Activated T-cell treated with anti-CD3 and anti-CD28 coated beads, Interleukin-2, amount 50 U/mL, for 4 hours (primary cell): ENCODE measurements around the gene AK8. TPM values are rescaled to one million over a fixed set of nuclear protein-coding genes. Genes with fewer than 3 reads are reported as not detected.

Experiments
- ATAC-seq, 2 donors: fragments of 200-7000 bp; cut with Tn5 transposase; one replicate each; pipeline ENCODE4 v1.10.0; 2021
- DNase-seq: peaks from one replicate; pipeline ENCODE4 v3.0.0-alpha.2; 2020
- H3K27me3 Mint-ChIP-seq: one replicate; pipeline ENCODE4 v1.8.0; 2021; ENCODE audit warnings: low read depth, mixed read lengths
- H3K36me3 Mint-ChIP-seq: one replicate; pipeline ENCODE4 v1.8.0; 2022; ENCODE audit warnings: mixed read lengths; ENCODE audit not compliant: insufficient read depth
- H3K4me1 Mint-ChIP-seq: one replicate; pipeline ENCODE4 v1.8.0; 2021; ENCODE audit warnings: low read depth, mixed read lengths
- H3K4me3 Mint-ChIP-seq: one replicate; pipeline ENCODE4 v1.8.0; 2021; ENCODE audit warnings: mild to moderate bottlenecking, moderate library complexity, mixed read lengths
- H3K9me3 Mint-ChIP-seq: one replicate; pipeline ENCODE4 v1.8.0; 2021; ENCODE audit warnings: mixed read lengths
- total RNA-seq, 3 donors: library from RNA; stranded (reverse); gene quantifications; one replicate each; pipeline ENCODE4 v1.2.1, GENCODE V29; 2021

The AK8 gene
- total RNA-seq, 3 donors from 2014 or later: not detected

GRCh38 chr9:132833550-132834121 lies 44.4 kb downstream of the AK8 start:
- no peak for ATAC-seq
- DNase-seq: no peak
- peaks cover 2% of the 10 kb centered on the region for H3K27me3 Mint-ChIP-seq
- H3K36me3 Mint-ChIP-seq: no peaks in the 10 kb centered on the region
- H3K4me1 Mint-ChIP-seq: no peaks in the 10 kb centered on the region
- H3K4me3 Mint-ChIP-seq: no peak overlapping the region
- no peaks in the 10 kb centered on the region for H3K9me3 Mint-ChIP-seq

DNA sequence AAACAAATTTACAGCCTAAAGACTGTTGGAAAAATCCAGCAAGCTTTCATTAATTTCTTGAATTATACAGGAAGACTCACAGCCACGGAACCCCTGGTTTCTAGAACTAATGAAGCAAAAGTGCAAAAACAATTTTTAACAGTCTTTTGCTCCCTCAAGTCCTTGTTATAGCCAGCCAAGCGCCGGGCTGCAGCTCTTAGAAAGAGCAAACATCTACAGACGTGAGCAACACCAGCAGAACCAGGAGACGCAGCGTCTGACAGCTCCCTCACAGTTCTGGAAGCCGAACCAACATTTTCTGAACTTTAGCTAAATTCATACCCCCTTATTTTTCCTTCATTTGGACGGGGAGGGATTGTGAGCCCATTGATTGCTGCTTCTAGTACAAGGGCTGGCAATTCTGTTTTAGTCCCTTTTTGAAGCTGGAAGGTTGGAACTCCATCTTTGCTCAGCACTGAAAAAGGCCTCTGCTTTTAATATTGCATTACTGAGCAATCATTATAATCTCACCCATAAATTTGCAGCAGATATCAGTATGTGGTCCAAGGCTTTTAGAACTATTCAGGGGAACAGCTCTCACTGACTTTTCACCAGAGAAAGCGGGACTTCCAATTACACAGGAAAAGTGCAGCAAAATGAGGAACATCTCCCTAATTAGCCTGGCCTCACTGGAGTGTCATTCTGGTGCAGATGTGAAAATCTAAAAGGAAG lies 45.8 kb downstream of the AK8 start:
- Mint-ChIP-seq H3K9me3 (no peaks in the 10 kb centered on the region), H3K27me3 (peaks cover 11% of the 10 kb centered on the region), H3K36me3 (no peaks in the 10 kb centered on the region), H3K4me1 (no peaks in the 10 kb centered on the region), H3K4me3 (no peak overlapping the region)
- no peak for ATAC-seq
- DNase-seq: no peak

DNA sequence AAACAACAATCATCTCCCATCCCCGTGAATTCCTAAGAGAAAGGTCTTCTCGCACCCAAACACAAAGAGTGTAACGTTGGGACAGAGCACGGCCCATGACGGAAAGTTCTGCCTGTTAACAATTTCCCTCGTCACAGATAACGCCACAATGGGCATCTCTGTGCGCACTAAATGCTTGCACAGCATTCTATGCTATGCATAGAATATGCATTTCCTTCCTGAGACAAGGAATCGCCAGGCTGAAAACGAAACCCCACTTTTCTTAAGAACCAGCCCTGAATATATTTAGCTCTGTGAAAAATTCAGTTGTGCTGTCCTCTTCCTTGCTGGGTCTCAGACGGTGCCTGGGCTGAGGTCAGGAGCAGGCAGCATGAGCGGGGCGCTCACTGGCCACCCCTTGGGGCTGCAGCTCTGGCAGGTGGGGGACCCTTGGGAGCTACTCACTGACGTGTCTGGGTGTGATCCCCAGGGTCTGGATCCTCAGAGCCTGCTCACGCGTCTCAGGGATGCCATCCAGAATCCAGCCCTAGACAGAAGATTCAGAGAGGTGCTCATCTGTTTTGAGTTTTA lies 49.8 kb downstream of the AK8 start:
- Mint-ChIP-seq H3K4me3 (no peak overlapping the region), H3K36me3 (no peaks in the 10 kb centered on the region), H3K9me3 (no peaks in the 10 kb centered on the region), H3K27me3 (peaks cover 19% of the 10 kb centered on the region), H3K4me1 (no peaks in the 10 kb centered on the region)
- ATAC-seq (no peak), DNase-seq (no peak)

DNA sequence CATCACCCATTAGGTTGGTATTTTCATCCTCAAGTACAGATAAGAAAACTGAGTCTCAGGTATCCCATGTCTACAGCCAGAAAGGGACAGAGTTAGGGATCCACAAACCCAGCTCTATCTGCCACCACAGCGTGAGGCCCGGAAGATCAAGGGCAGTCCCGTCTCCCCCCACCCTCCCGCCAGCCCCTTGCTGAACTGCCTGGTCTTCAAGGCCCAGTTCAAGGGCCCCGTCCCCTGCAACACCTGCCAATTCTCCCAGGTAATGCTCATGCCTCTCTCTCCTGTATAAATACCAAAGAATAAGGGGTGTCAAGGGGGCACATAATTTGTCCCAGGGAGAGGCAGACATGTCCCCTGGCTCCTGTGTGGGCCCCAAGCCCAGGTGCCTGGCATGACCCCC lies 50.7 kb downstream of the AK8 start:
- H3K36me3 Mint-ChIP-seq: no peaks in the 10 kb centered on the region
- peaks cover 19% of the 10 kb centered on the region for H3K27me3 Mint-ChIP-seq
- no peak overlapping the region for H3K4me3 Mint-ChIP-seq
- ATAC-seq (no peak), DNase-seq (no peak)
- no peaks in the 10 kb centered on the region for H3K9me3 Mint-ChIP-seq
- no peaks in the 10 kb centered on the region for H3K4me1 Mint-ChIP-seq

DNA sequence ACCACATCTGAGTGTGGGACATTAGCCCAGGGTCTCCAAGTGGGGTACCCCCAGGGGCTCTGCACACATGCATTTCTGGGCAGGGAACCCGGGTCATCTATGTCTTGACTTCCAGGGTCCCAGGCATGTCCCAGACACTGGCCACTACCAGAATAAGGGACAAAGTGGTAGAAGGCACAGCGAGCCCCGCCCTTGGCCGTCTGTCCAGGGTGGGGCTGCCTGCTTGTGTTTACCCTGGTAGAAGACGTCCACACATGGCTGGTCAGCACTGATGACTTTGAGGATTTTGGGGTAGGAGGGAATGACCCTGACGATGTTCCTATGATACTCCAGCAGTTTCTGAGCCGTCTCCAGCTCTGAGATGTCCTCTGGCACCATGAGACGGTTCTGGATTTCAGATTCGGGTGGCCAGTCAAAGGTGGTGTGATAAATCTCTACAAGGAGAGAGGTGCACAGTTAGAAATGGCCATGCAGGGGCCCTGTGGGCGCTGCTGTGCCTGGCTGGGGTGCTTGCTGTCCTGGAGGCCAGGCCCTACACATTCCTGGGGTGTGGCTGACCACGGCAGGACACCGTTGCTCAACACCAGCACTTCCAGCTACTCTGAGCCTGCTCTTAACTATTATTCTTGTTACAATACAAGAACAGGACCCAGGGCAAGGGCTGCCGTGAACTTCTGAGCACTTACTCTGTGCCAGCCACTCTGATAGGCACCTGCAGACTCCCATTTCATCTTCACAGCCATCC lies 51.3 kb downstream of the AK8 start:
- H3K4me3 Mint-ChIP-seq: no peak overlapping the region
- DNase-seq (no peak), ATAC-seq (no peak)
- H3K36me3 Mint-ChIP-seq: no peaks in the 10 kb centered on the region
- no peaks in the 10 kb centered on the region for H3K4me1 Mint-ChIP-seq
- H3K9me3 Mint-ChIP-seq: no peaks in the 10 kb centered on the region
- peaks cover 21% of the 10 kb centered on the region for H3K27me3 Mint-ChIP-seq

DNA sequence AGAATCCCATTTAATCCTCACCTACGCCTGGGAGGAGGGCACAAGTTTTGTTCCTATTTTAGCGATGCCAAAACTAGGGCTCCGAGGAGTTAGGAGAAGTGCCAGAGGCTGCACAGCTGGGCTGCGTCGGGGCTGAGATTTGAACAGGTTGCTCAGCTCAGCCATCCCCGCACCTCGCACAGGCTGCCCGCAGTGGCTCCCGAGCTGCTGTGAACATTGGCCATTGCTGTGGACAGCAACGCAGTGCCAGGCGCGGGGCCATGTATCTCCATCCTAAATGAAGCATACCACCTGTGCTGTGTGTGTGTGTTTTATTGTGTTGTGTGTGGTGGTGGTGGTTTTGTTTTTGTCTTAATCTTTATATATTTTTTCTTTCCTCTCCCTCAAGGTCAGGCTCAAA lies 52.0 kb downstream of the AK8 start:
- no peaks in the 10 kb centered on the region for H3K4me1 Mint-ChIP-seq
- H3K4me3 Mint-ChIP-seq: no peak overlapping the region
- peaks cover 21% of the 10 kb centered on the region for H3K27me3 Mint-ChIP-seq
- DNase-seq: no peak
- H3K36me3 Mint-ChIP-seq: no peaks in the 10 kb centered on the region
- ATAC-seq: no peak
- no peaks in the 10 kb centered on the region for H3K9me3 Mint-ChIP-seq

GRCh38 chr9:132825430-132825829 lies 52.7 kb downstream of the AK8 start:
- Mint-ChIP-seq H3K27me3 (peaks cover 21% of the 10 kb centered on the region), H3K36me3 (no peaks in the 10 kb centered on the region), H3K9me3 (no peaks in the 10 kb centered on the region), H3K4me3 (no peak overlapping the region), H3K4me1 (no peaks in the 10 kb centered on the region)
- DNase-seq: no peak
- ATAC-seq: no peak

DNA sequence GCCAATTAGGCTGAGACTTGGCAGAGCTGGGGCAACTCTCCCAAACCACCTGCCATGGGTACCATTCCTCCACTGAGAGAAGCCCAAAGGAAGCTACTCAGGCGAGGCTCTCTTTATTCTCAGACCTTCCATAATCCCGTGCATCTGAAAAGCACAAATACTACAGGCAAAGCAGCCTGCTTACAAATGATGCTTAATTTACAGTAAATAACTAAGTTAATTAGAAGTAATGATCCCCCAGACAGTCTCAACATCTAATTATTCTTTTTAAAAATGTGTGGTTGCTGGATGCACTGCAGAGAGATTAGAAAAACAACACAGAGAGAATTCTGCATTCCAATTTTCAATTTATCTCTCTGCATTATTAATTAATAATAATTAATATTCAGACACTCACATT lies 53.1 kb downstream of the AK8 start:
- Mint-ChIP-seq H3K4me3 (no peak overlapping the region), H3K27me3 (peaks cover 21% of the 10 kb centered on the region), H3K9me3 (no peaks in the 10 kb centered on the region), H3K4me1 (no peaks in the 10 kb centered on the region), H3K36me3 (no peaks in the 10 kb centered on the region)
- no peak for DNase-seq
- ATAC-seq: no peak

GRCh38 chr9:132824151-132824550 lies 53.9 kb downstream of the AK8 start:
- H3K36me3 Mint-ChIP-seq: no peaks in the 10 kb centered on the region

GRCh38 chr9:132823370-132824145 lies 54.5 kb downstream of the AK8 start:
- Mint-ChIP-seq H3K4me1 (no peaks in the 10 kb centered on the region), H3K9me3 (no peaks in the 10 kb centered on the region), H3K4me3 (no peak overlapping the region), H3K27me3 (peaks cover 21% of the 10 kb centered on the region), H3K36me3 (no peaks in the 10 kb centered on the region)
- no peak for ATAC-seq
- no peak for DNase-seq

More at GRCh38 chr9:132824151-132824550, 53.9 kb downstream of the AK8 start:
- ATAC-seq (no peak), DNase-seq (no peak)
- no peaks in the 10 kb centered on the region for H3K4me1 Mint-ChIP-seq
- H3K27me3 Mint-ChIP-seq: peaks cover 21% of the 10 kb centered on the region
- H3K4me3 Mint-ChIP-seq: no peak overlapping the region
- no peaks in the 10 kb centered on the region for H3K9me3 Mint-ChIP-seq

DNA sequence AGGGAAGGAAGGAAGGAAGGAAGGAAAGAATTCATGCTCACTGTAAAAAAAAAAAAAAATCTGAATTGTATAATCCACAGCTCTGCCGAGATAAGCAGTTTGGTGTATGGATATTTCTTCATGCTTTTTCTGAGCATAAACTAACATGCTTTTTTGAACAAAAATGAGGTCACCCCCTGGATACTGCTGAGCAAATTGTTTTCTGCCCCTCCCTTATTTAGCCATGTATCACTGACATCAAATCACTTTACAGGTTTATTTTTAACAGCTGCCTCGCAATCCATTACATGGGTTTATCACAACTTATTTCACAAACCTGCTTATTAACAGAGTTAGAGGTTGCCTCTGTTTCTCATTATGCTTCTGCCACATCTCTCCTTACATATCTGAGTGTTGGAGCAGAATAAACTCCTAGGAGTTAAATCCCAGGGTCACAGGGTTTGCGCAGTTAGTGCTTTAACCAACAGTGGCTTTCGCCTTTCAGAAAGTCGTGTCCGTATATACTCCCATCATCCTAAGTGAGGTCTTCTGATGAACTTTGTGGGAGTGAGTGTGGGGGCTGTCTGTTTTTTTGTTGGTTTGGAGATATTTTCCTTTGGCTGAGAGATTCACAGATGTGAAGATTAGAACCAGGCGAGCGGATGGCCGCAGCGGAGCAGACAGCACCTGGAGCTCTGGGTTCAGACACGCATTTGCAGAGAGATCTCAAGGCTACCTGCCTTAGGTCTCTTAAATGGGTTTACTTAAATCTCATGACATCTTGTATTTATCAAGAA lies 57.7 kb downstream of the AK8 start:
- no peak for ATAC-seq

DNA sequence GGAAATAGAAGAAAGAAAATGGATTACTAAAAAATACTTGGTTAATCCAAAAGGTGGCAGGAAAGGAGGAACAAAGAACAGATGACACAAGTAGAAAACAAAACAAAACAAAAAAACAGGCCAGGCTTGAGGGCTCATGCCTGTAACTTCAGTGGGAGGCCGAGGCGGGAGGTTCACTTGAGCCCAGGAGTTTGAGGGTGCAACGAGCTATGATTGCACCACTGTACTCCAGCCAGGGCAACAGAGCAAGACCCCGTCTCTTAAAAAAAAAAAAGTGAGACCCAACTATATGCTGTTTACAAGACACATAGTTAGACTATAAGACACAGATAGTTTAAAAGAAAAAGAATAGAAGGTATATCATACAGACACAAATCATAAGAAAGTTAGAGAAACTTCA lies 59.5 kb downstream of the AK8 start:
- Mint-ChIP-seq H3K27me3 (peaks cover 11% of the 10 kb centered on the region), H3K4me1 (no peaks in the 10 kb centered on the region), H3K36me3 (no peaks in the 10 kb centered on the region), H3K9me3 (no peaks in the 10 kb centered on the region), H3K4me3 (no peak overlapping the region)
- no peak for ATAC-seq
- DNase-seq: no peak

More for the DNA sequence above, 57.7 kb downstream of the AK8 start:
- Mint-ChIP-seq H3K9me3 (no peaks in the 10 kb centered on the region), H3K27me3 (peaks cover 10% of the 10 kb centered on the region), H3K4me1 (no peaks in the 10 kb centered on the region), H3K36me3 (no peaks in the 10 kb centered on the region), H3K4me3 (no peak overlapping the region)
- DNase-seq: no peak

GRCh38 chr9:132814937-132815336 lies 63.1 kb downstream of the AK8 start:
- peaks cover 25% of the 10 kb centered on the region for H3K27me3 Mint-ChIP-seq
- DNase-seq: no peak
- no peaks in the 10 kb centered on the region for H3K4me1 Mint-ChIP-seq
- H3K9me3 Mint-ChIP-seq: no peaks in the 10 kb centered on the region
- ATAC-seq: no peak
- H3K4me3 Mint-ChIP-seq: no peak overlapping the region
- H3K36me3 Mint-ChIP-seq: no peaks in the 10 kb centered on the region
